GM12864 (cell line): ENCODE results near the gene DENND1A.
A peak's percentile ranks its signal among the peaks of the same experiment; 100 is the strongest.

ENCODE experiments used
- DNase-seq: peaks from one replicate; pipeline ENCODE4 v3.0.0-alpha.2; 2011; ENCODE audit warnings: low read depth
- H3K4me3 ChIP-seq: 2 replicates; pipeline ENCODE4 v1.5.1; 2011; ENCODE audit warnings: mild to moderate bottlenecking, low read depth, low read length, control low read depth
- CTCF ChIP-seq: IDR thresholded peaks from 2 replicates; pipeline ENCODE4 v1.5.1; 2011; ENCODE audit warnings: low read depth, mild to moderate bottlenecking, moderate library complexity, low read length, control low read depth, inconsistent platforms; ENCODE audit errors: missing control alignments

Gene DENND1A

DNA sequence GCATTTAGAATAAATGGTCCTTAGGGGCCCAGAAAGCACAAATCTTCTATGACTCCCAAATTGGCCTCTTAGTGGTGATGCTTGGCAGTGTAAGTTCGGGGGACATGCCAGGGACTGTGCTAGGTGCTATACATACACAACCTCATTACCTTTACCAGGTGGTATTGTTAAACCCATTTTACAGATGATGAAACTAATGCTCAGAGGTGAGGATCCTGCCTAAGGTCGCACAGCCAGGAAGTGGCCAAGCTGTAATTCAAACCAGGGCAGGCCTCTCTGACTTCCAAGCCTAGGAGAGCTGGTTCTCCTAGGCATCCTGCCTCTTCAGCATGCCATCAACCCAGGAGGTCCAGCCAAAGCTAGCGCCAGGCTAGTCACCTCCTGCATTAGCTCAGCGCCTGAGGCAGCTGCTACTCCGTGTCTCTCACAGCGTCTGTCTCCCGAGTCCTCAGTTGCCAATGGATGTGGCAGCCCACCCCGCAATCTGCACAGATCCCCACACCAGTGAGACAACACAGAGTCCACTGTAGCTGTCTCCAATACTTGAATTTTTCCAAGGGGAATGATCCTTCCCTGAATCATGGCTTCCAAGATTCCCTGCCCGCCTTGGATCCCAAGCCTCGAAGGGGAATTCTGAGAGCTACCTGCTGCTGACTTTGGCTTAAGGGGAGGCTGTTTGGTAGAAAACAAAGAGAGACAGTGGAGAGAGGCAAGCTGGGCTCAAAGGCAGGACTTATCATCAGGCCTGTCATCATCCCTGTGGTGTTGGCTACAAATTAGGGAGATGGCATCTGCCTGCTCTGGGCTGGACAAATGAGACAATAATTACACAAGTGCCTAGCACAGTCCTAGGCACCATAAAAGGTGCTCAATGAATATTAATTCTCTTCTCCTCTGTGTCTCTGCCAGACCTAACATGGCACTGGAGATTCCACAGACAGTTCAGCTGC is 521.3 kb downstream of the DENND1A start:
- no peak for DNase-seq
- TF ChIP-seq CTCF: no peak
- no peak overlapping the region for H3K4me3 ChIP-seq

GRCh38 chr9:123407217-123407851 is 522.6 kb downstream of the DENND1A start:
- no peak for DNase-seq
- no peak for TF ChIP-seq CTCF
- H3K4me3 ChIP-seq: no peak overlapping the region

DNA sequence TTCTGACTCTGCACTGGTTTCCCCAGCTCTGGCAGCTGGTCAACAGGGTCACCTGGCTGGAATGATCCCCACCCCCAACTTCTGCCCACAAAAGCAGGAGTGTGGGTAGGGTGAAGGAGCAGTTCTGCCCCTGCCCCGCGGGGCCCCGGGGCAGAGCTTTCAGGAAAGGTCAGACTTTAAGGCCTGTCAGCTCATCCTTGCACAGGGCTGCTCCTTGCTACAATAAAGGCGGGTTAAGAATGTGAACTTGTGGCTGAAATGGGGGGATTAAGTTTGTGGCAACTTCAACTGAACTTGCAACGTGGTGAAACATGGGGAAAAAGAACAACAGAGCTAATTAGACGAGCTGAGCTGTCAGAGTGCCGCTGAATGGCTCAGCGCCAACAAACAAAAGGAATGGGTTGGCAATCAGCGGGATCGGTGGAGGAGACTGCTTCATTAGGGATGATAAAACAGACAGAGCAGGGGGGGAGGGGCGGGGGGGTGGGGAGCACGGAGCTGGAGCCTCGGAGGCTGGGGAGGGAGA is 523.2 kb downstream of the DENND1A start:
- TF ChIP-seq CTCF: no peak
- H3K4me3 ChIP-seq: no peak overlapping the region
- DNase-seq: no peak

DNA sequence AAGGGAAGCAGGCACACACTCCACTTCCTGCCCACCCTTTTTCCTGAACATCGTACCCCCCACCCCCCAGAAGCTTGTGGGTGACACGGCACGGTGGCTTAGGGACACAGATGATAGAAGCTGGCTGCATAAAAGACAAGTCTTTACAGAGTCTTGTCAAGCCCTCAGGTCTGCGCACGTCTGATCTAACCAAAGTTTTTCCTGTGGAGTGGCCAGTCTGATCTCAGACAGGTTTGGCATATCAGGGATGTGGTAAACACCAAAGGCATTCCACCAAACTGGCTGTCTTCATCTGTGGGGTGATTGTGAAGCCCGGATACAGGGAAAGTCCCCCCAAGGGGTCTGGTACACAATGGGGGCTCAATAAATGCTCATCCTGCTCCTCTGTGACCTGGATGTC is 523.9 kb downstream of the DENND1A start:
- no peak for DNase-seq
- TF ChIP-seq CTCF: no peak
- no peak overlapping the region for H3K4me3 ChIP-seq

- no peak for TF ChIP-seq CTCF
- no peak overlapping the region for H3K4me3 ChIP-seq
- DNase-seq: no peak
Measured at GRCh38 chr9:123402981-123403509, 526.9 kb downstream of the DENND1A start.

GRCh38 chr9:123401879-123402513 is 527.9 kb downstream of the DENND1A start:
- peak; percentile 8 for DNase-seq
- H3K4me3 ChIP-seq: no peak overlapping the region
- TF ChIP-seq CTCF: peak; percentile 80
